B cell (primary cell): ENCODE data around the gene TEX101. TPM values are rescaled to one million over a fixed set of nuclear protein-coding genes. Genes with fewer than 3 reads are reported as not detected.
"Not testable (repeated sequence)": the region's sequence is repeated elsewhere in the genome, so short reads cannot be mapped to it uniquely, and the experiment has no call there.

ENCODE experiments used
- ATAC-seq: fragments of 200-7000 bp; cut with Tn5 transposase; one replicate; pipeline ENCODE4 v1.10.0; 2021; ENCODE audit warnings: low read depth, mild to moderate bottlenecking, moderate number of reproducible peaks, moderate library complexity
- CTCF ChIA-PET: fragments of 350-600 bp; sonication (Branson Sonifier 250); formaldehyde crosslinking; loops from one replicate; lab custom pipeline; 2021; ENCODE audit warnings: antibody characterized with exemption, inconsistent platforms; lab: Charles Lee
- POLR2A ChIA-PET: fragments of 350-600 bp; sonication (Branson Sonifier 250); formaldehyde crosslinking; loops from one replicate; lab custom pipeline; 2021; ENCODE audit warnings: antibody characterized with exemption; lab: Charles Lee
- DNase-seq: peaks from one replicate; pipeline ENCODE4 v3.0.0; 2013
- H2AFZ ChIP-seq: 2 replicates; pipeline ENCODE4 v1.6.1; 2012; ENCODE audit warnings: mild to moderate bottlenecking, low read depth, low read length; ENCODE audit not compliant: insufficient read depth, poor library complexity, severe bottlenecking
- H3K27ac ChIP-seq, 2 donors: 1 replicate in 1 of 2; 2 replicates in 1 of 2; pipeline ENCODE4 v1.5.1; 2012 to 2013; ENCODE audit warnings: low read length in 2 of 2, mild to moderate bottlenecking in 2 of 2, moderate library complexity in 1 of 2
- H3K27me3 ChIP-seq, 4 experiments: fragments of 200-600 bp in 1 of 4; sonication (generic) in 1 of 4; replicated peaks in 1 of 4; 1 replicate in 2 of 4; 2 replicates in 2 of 4; pipeline versions ENCODE4 v1.6.1 to v1.7.0; 2013 to 2016; ENCODE audit warnings: low read length in 3 of 4, mild to moderate bottlenecking in 2 of 4, mixed read lengths in 1 of 4, moderate library complexity in 1 of 4; ENCODE audit not compliant: insufficient read depth in 4 of 4, control insufficient read depth in 3 of 4; ENCODE audit errors: control extremely low read depth in 1 of 4
- H3K36me3 ChIP-seq, 2 experiments: replicated peaks in 1 of 2; 1 replicate in 1 of 2; 2 replicates in 1 of 2; pipeline versions ENCODE4 v1.6.1 to v1.7.1; 2013; ENCODE audit warnings: low read length in 1 of 2; ENCODE audit not compliant: insufficient read depth in 2 of 2, control insufficient read depth in 1 of 2; ENCODE audit errors: control extremely low read depth in 1 of 2, extremely low read depth in 1 of 2
- H3K4me1 ChIP-seq, 2 donors: fragments of 200-600 bp in 1 of 2; sonication (generic) in 1 of 2; 1 replicate in 1 of 2; 2 replicates in 1 of 2; pipeline versions ENCODE4 v1.5.1 to v1.6.1; 2013 to 2017; ENCODE audit warnings: low read length in 2 of 2; ENCODE audit not compliant: control insufficient read depth in 2 of 2, insufficient read depth in 2 of 2
- H3K4me2 ChIP-seq: replicated peaks from 2 replicates; pipeline ENCODE3; 2012; ENCODE audit warnings: mild to moderate bottlenecking, low read depth, low read length; ENCODE audit not compliant: poor library complexity, severe bottlenecking
- H3K4me3 ChIP-seq, 5 experiments: fragments of 200-600 bp in 1 of 5; sonication (generic) in 1 of 5; 1 replicate in 3 of 5; 2 replicates in 2 of 5; pipeline versions ENCODE4 v1.5.1 to v1.7.0; 2011 to 2016; ENCODE audit warnings: low read length in 4 of 5, mild to moderate bottlenecking in 4 of 5, low read depth in 2 of 5, control low read depth in 1 of 5, moderate library complexity in 1 of 5; ENCODE audit not compliant: insufficient read depth in 1 of 5; ENCODE audit errors: control extremely low read depth in 1 of 5, extremely low read depth in 1 of 5
- H3K79me2 ChIP-seq: fragments of 200-600 bp; sonication (generic); one replicate; pipeline ENCODE4 v1.6.0; 2016; ENCODE audit warnings: low read length; ENCODE audit not compliant: control insufficient read depth, insufficient read depth
- H3K9ac ChIP-seq: fragments of 200-600 bp; sonication (generic); 2 replicates; pipeline ENCODE4 v1.6.1; 2017; ENCODE audit warnings: mild to moderate bottlenecking, low read length, moderate library complexity
- H3K9me3 ChIP-seq, 3 donors: one replicate each; pipeline versions ENCODE4 v1.6.1 to v1.7.1; 2013; ENCODE audit warnings: low read length in 2 of 3; ENCODE audit not compliant: control insufficient read depth in 2 of 3, insufficient read depth in 1 of 3; ENCODE audit errors: control extremely low read depth in 1 of 3
- H4K20me1 ChIP-seq: 2 replicates; pipeline ENCODE4 v1.6.0; 2012; ENCODE audit warnings: mild to moderate bottlenecking, low read length; ENCODE audit not compliant: insufficient read depth, control insufficient read depth, poor library complexity, severe bottlenecking
- H3K27ac Mint-ChIP-seq: one replicate; pipeline ENCODE4 v1.8.0; 2021; ENCODE audit warnings: mixed read lengths
- H3K27me3 Mint-ChIP-seq: one replicate; pipeline ENCODE4 v1.8.0; 2021; ENCODE audit warnings: mixed read lengths
- H3K4me1 Mint-ChIP-seq: one replicate; pipeline ENCODE4 v1.8.0; 2021; ENCODE audit warnings: mixed read lengths
- H3K4me3 Mint-ChIP-seq: one replicate; pipeline ENCODE4 v1.8.0; 2021; ENCODE audit warnings: mixed read lengths
- H3K9me3 Mint-ChIP-seq: one replicate; pipeline ENCODE4 v1.8.0; 2022; ENCODE audit warnings: mixed read lengths; ENCODE audit not compliant: insufficient read depth
- EZH2 ChIP-seq: IDR thresholded peaks from 2 replicates; pipeline ENCODE4 v1.6.1; 2012; ENCODE audit warnings: borderline replicate concordance, low read depth, mild to moderate bottlenecking, moderate library complexity, low read length; ENCODE audit not compliant: insufficient read depth, poor library complexity, severe bottlenecking
- WGBS: methylation state at CpG from one replicate; pipeline ENCODE4 v1.1.5; 2013; ENCODE audit warnings: missing lambda C conversion rate; ENCODE audit not compliant: insufficient coverage; 5-methylcytosine and 5-hydroxymethylcytosine counted together
- intact Hi-C: fragments of 100-400 bp; cut with micrococcal nuclease; formaldehyde crosslinking; loops from one replicate; pipeline ENCODE4 v1.10.0; 2022
- polyA plus RNA-seq: library from polyadenylated mRNA; depleted of rRNA; stranded (reverse); fragments of >200 nt; gene quantifications from 2 replicates; pipeline ENCODE4 v1.2.3, GENCODE V29; 2012
- total RNA-seq, 2 donors: library from RNA; stranded (reverse); fragments of 120-200 nt in 1 of 2; gene quantifications; 1 replicate in 1 of 2; 2 replicates in 1 of 2; pipeline versions ENCODE4 v1.2.3 to v1.2.4, GENCODE V29; 2013 to 2022
- TF ChIP-seq, protein P1 (sequence below): fragments of 200-600 bp; IDR thresholded peaks from one replicate; pipeline ENCODE4 v1.8.0; 2022; ENCODE audit warnings: antibody characterized with exemption, mild to moderate bottlenecking

TEX101 gene
- total and polyA plus RNA-seq, 2 donors (not counting 1 experiment from before 2014, with no cell fraction given), result not detected

DNA sequence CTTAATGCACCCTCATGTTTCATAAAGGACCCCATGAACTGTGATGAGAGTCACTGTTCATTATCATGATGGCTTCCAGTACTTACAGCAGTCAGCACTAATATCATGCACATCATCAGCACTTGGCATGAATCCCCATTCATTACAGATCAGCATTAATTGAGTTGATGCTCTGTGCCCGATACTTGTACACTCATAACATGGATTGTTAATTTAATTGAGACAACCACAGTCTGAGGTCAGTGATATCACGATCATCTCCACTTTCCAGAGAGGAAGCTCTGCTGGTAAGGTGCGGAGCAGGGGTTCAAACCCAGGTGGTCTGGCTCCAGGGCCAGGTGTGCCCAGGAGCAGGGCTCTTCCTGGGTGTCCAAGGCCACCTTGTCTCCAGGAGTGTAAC is 21.2 kb upstream of the TEX101 start:
- intact Hi-C loops, H3K9me3 Mint-ChIP-seq, H3K4me3 Mint-ChIP-seq, POLR2A ChIA-PET, H3K79me2 ChIP-seq, DNase-seq, H2AFZ ChIP-seq, H3K9ac ChIP-seq, CTCF ChIA-PET, H3K27me3 ChIP-seq, ATAC-seq, H3K4me2 ChIP-seq, H4K20me1 ChIP-seq, H3K4me1 Mint-ChIP-seq, H3K27ac ChIP-seq, H3K27ac Mint-ChIP-seq, H3K36me3 ChIP-seq, H3K4me3 ChIP-seq, H3K9me3 ChIP-seq, H3K4me1 ChIP-seq: not testable (repeated sequence)
- 80% methylated on average over 1 of the region's 3 CpGs for WGBS
- H3K27me3 Mint-ChIP-seq, result peaks cover 26% of the 10 kb centered on the region

DNA sequence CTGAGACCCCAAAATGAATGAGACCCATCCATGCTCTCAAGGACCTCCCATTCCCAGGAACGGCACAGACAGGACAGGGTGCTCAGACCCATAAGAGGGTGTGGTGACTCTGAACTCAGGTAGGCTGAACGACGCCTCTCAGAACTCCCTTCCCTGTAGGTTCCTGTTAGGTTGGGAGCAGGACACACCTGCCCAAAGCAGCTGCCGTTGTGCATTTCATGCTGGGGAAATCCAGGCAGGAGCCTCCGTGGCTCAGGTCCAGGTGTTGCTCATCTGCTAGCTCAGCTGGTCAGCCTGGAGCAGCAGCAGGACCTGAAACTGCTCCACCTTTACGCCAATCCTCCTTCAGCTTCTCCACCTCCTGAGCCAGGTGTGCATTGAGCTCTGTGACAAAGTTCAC is 19.1 kb upstream of the TEX101 start:
- H3K9me3 ChIP-seq, result no peaks in the 10 kb centered on the region
- H3K27ac Mint-ChIP-seq, result no peak overlapping the region
- no peak overlapping the region for H3K4me2 ChIP-seq
- ATAC-seq, result no peak
- peaks cover 30% of the 10 kb centered on the region for H3K27me3 Mint-ChIP-seq
- no peak overlapping the region for H3K4me3 ChIP-seq
- ChIA-PET POLR2A (no interaction called here), CTCF (no interaction called here)
- DNase-seq, result no peak
- no peak overlapping the region for H2AFZ ChIP-seq
- H3K27me3 ChIP-seq, result peaks cover 0 to 4% (median 2%) of the 10 kb centered on the region in 4 experiments
- no peaks in the 10 kb centered on the region for H3K36me3 ChIP-seq
- no peaks in the 10 kb centered on the region for H3K4me1 Mint-ChIP-seq
- no peaks in the 10 kb centered on the region for H3K9me3 Mint-ChIP-seq
- intact Hi-C loops, result no loop called here
- TF ChIP-seq EZH2, result no peak
- TF ChIP-seq, protein P1, sequence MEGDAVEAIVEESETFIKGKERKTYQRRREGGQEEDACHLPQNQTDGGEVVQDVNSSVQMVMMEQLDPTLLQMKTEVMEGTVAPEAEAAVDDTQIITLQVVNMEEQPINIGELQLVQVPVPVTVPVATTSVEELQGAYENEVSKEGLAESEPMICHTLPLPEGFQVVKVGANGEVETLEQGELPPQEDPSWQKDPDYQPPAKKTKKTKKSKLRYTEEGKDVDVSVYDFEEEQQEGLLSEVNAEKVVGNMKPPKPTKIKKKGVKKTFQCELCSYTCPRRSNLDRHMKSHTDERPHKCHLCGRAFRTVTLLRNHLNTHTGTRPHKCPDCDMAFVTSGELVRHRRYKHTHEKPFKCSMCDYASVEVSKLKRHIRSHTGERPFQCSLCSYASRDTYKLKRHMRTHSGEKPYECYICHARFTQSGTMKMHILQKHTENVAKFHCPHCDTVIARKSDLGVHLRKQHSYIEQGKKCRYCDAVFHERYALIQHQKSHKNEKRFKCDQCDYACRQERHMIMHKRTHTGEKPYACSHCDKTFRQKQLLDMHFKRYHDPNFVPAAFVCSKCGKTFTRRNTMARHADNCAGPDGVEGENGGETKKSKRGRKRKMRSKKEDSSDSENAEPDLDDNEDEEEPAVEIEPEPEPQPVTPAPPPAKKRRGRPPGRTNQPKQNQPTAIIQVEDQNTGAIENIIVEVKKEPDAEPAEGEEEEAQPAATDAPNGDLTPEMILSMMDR, result no peak
- H3K4me3 Mint-ChIP-seq, result no peak overlapping the region
- H4K20me1 ChIP-seq, result no peaks in the 10 kb centered on the region
- H3K27ac ChIP-seq, result no peak overlapping the region
- 94% methylated on average over 5 of the region's 6 CpGs for WGBS
- no peaks in the 10 kb centered on the region for H3K4me1 ChIP-seq
- no peak overlapping the region for H3K9ac ChIP-seq
- no peaks in the 10 kb centered on the region for H3K79me2 ChIP-seq
